SK-N-SH (cell line): ENCODE results near the gene MPPED2. TPM values are rescaled to one million over a fixed set of nuclear protein-coding genes. Genes with fewer than 3 reads are reported as not detected.

Experiments used
- CTCF ChIA-PET: fragments of 300-600, 350-600 bp; formaldehyde crosslinking; extraction: SDS; loops from one replicate; lab custom pipeline; 2021; lab: Yijun Ruan, JAX
- POLR2A ChIA-PET: fragments of 350-600 bp; sonication (Branson Sonifier 250); formaldehyde crosslinking; extraction: SDS; loops from one replicate; lab custom pipeline; 2020; ENCODE audit warnings: antibody characterized with exemption, inconsistent platforms; lab: Yijun Ruan, JAX
- DNase-seq: peaks from one replicate; pipeline ENCODE4 v3.0.0; 2012
- H2AFZ ChIP-seq: fragments of 200-600 bp; sonication (generic); 2 replicates; pipeline ENCODE4 v1.8.1; 2016; ENCODE audit warnings: antibody characterized with exemption, mild to moderate bottlenecking, low read depth
- H3F3A ChIP-seq: fragments of 200-600 bp; sonication (generic); replicated peaks from 2 replicates; pipeline ENCODE3; 2016; ENCODE audit warnings: antibody characterized with exemption, mild to moderate bottlenecking; ENCODE audit not compliant: insufficient read depth
- H3K27ac ChIP-seq, 2 experiments: fragments of 200-500 bp in 1 of 2; fragments of 200-600 bp in 1 of 2; sonication (Bioruptor generic) in 1 of 2; sonication (generic), shearing (Covaris generic) in 1 of 2; 2 replicates each; pipeline versions ENCODE4 v1.5.1 to v1.6.1; 2014 to 2016; ENCODE audit warnings: low read depth in 2 of 2, inconsistent platforms in 1 of 2, low read length in 1 of 2, mild to moderate bottlenecking in 1 of 2, mixed read lengths in 1 of 2
- H3K27me3 ChIP-seq: fragments of 200-600 bp; sonication (generic), shearing (Covaris generic); 2 replicates; pipeline ENCODE4 v1.6.1; 2016; ENCODE audit warnings: mixed run types; ENCODE audit not compliant: insufficient read depth
- H3K36me3 ChIP-seq, 2 experiments: fragments of 200-500 bp in 1 of 2; fragments of 200-600 bp in 1 of 2; sonication (Bioruptor generic) in 1 of 2; sonication (generic) in 1 of 2; replicated peaks in 1 of 2; 2 replicates each; pipeline versions ENCODE3 to v1.5.1; 2014 to 2016; ENCODE audit warnings: low read length in 1 of 2, mild to moderate bottlenecking in 1 of 2; ENCODE audit not compliant: insufficient read depth in 2 of 2, control insufficient read depth in 1 of 2
- H3K4me1 ChIP-seq, 2 experiments: fragments of 200-500 bp in 1 of 2; fragments of 200-600 bp in 1 of 2; sonication (Bioruptor generic) in 1 of 2; sonication (generic), shearing (Covaris generic) in 1 of 2; 2 replicates each; pipeline versions ENCODE4 v1.5.1 to v1.6.1; 2014 to 2016; ENCODE audit warnings: low read depth in 1 of 2, low read length in 1 of 2, mixed run types in 1 of 2; ENCODE audit not compliant: insufficient read depth in 2 of 2, control insufficient read depth in 1 of 2
- H3K4me2 ChIP-seq: fragments of 200-600 bp; sonication (generic), shearing (Covaris generic); 2 replicates; pipeline ENCODE4 v1.6.1; 2017; ENCODE audit warnings: mixed run types
- H3K4me3 ChIP-seq, 2 experiments: fragments of 200-500 bp in 1 of 2; fragments of 200-600 bp in 1 of 2; sonication (Bioruptor generic) in 1 of 2; sonication (generic), shearing (Covaris generic) in 1 of 2; 2 replicates each; pipeline versions ENCODE4 v1.5.1 to v1.8.1; 2014 to 2016; ENCODE audit warnings: low read depth in 2 of 2, inconsistent platforms in 1 of 2, low read length in 1 of 2, mild to moderate bottlenecking in 1 of 2, mixed read lengths in 1 of 2, moderate library complexity in 1 of 2
- H3K79me2 ChIP-seq: fragments of 200-600 bp; sonication (generic); 2 replicates; pipeline ENCODE4 v1.8.1; 2017; ENCODE audit warnings: mild to moderate bottlenecking; ENCODE audit not compliant: insufficient read depth
- H3K9ac ChIP-seq: fragments of 200-600 bp; sonication (generic); 2 replicates; pipeline ENCODE4 v1.6.1; 2017; ENCODE audit warnings: mixed run types
- H3K9me2 ChIP-seq: fragments of 200-600 bp; sonication (generic); 2 replicates; pipeline ENCODE4 v1.6.1; 2017; ENCODE audit warnings: mixed run types
- H3K9me3 ChIP-seq: fragments of 200-600 bp; sonication (generic); 2 replicates; pipeline ENCODE4 v1.6.1; 2017; ENCODE audit warnings: mixed run types, mild to moderate bottlenecking, moderate library complexity
- H4K20me1 ChIP-seq: fragments of 200-600 bp; sonication (generic); 2 replicates; pipeline ENCODE4 v1.6.1; 2017; ENCODE audit warnings: mild to moderate bottlenecking, mixed run types; ENCODE audit not compliant: insufficient read depth
- ELF1 ChIP-seq: IDR thresholded peaks from 2 replicates; pipeline ENCODE4 v1.4.0; 2012
- EP300 ChIP-seq, 2 experiments: IDR thresholded peaks; 2 replicates each; pipeline versions ENCODE4 v1.4.0 to v1.6.1; 2012; ENCODE audit warnings: borderline replicate concordance in 1 of 2, low read depth in 1 of 2, low read length in 1 of 2
- FOXJ3 ChIP-seq: sonication (generic); formaldehyde crosslinking; IDR thresholded peaks from 2 replicates; pipeline ENCODE4 v1.5.1; 2020; ENCODE audit warnings: mild to moderate bottlenecking, missing genetic modification reagents
- FOXM1 ChIP-seq: IDR thresholded peaks from 2 replicates; pipeline ENCODE4 v1.4.0; 2012; ENCODE audit warnings: low read depth, mild to moderate bottlenecking
- GABPA ChIP-seq: IDR thresholded peaks from 2 replicates; pipeline ENCODE4 v1.4.0; 2012; ENCODE audit warnings: low read depth, mild to moderate bottlenecking
- GATA2 ChIP-seq: sonication (generic); formaldehyde crosslinking; IDR thresholded peaks from 2 replicates; pipeline ENCODE4 v1.5.0; 2020; ENCODE audit warnings: mild to moderate bottlenecking, missing genetic modification reagents
- IRF3 ChIP-seq: fragments of 150-350 bp; IDR thresholded peaks from 2 replicates; pipeline ENCODE4 v1.6.1; 2016; ENCODE audit warnings: mild to moderate bottlenecking, low read depth, low read length
- JUND ChIP-seq: IDR thresholded peaks from 2 replicates; pipeline ENCODE4 v1.4.0; 2012
- MEF2A ChIP-seq: IDR thresholded peaks from 2 replicates; pipeline ENCODE4 v1.4.0; 2012; ENCODE audit warnings: low read depth, borderline replicate concordance
- NFIC ChIP-seq: IDR thresholded peaks from 2 replicates; pipeline ENCODE4 v1.4.0; 2012; ENCODE audit warnings: borderline replicate concordance
- NRF1 ChIP-seq: IDR thresholded peaks from 2 replicates; pipeline ENCODE4 v1.6.1; 2012; ENCODE audit warnings: low read depth, mild to moderate bottlenecking, low read length
- PBX3 ChIP-seq: IDR thresholded peaks from 2 replicates; pipeline ENCODE4; 2012
- RCOR1 ChIP-seq: fragments of 150-350 bp; IDR thresholded peaks from 2 replicates; pipeline ENCODE4 v1.6.1; 2017; ENCODE audit warnings: antibody characterized with exemption, low read length
- REST ChIP-seq: IDR thresholded peaks from 2 replicates; pipeline ENCODE4 v1.6.1; 2012; ENCODE audit warnings: mild to moderate bottlenecking, low read depth, low read length, moderate library complexity
- RXRA ChIP-seq: IDR thresholded peaks from 2 replicates; pipeline ENCODE4 v1.4.0; 2012; ENCODE audit warnings: low read depth, mild to moderate bottlenecking, borderline replicate concordance
- TAF1 ChIP-seq: IDR thresholded peaks from 2 replicates; pipeline ENCODE4 v1.6.1; 2012; ENCODE audit warnings: low read depth, mild to moderate bottlenecking, low read length, moderate library complexity, borderline replicate concordance
- TCF12 ChIP-seq: IDR thresholded peaks from 2 replicates; pipeline ENCODE4 v1.4.0; 2012
- USF1 ChIP-seq: IDR thresholded peaks from 2 replicates; pipeline ENCODE4 v1.4.0; 2012; ENCODE audit warnings: low read depth, borderline replicate concordance
- USF2 ChIP-seq: fragments of 150-350 bp; IDR thresholded peaks from 2 replicates; pipeline ENCODE4 v1.6.1; 2017; ENCODE audit warnings: antibody characterized with exemption, low read length, low read depth, borderline replicate concordance
- YY1 ChIP-seq: IDR thresholded peaks from 2 replicates; pipeline ENCODE4 v1.4.0; 2012; ENCODE audit warnings: low read depth, mild to moderate bottlenecking
- WGBS: methylation state at CpG from one replicate; pipeline ENCODE4 v1.1.6; 2017; ENCODE audit warnings: low lambda C conversion rate; 5-methylcytosine and 5-hydroxymethylcytosine counted together
- polyA plus RNA-seq, 3 experiments: library from polyadenylated mRNA; depleted of rRNA; stranded (reverse); fragments of >200 nt; gene quantifications; 2 replicates each; pipeline ENCODE4 v1.2.3, GENCODE V29; 2012

Gene MPPED2
- polyA plus RNA-seq, 1 of the 3 experiments (the other 2 are of a cell fraction), result 0.05 TPM

GRCh38 chr11:30594646-30595411 is 8.7 kb upstream of the MPPED2 start:
- Histone ChIP-seq H3K9me2 (no peaks in the 10 kb centered on the region), H4K20me1 (no peaks in the 10 kb centered on the region), H3K4me2 (no peak overlapping the region)
- no peak for DNase-seq
- TF ChIP-seq RCOR1, result no peak
- no peak for TF ChIP-seq GATA2 (CRISPR knock-in tag)
- TF ChIP-seq REST, result no peak
- no peak for TF ChIP-seq YY1
- no peak for TF ChIP-seq TAF1
- no peak for TF ChIP-seq JUND
- TF ChIP-seq FOXJ3 (CRISPR knock-in tag), result no peak
- TF ChIP-seq GABPA, result no peak
- no peak for TF ChIP-seq USF1
- TF ChIP-seq PBX3, result no peak
- TF ChIP-seq NRF1, result no peak
- TF ChIP-seq USF2, result no peak
- no peak for TF ChIP-seq TCF12
- no peak for TF ChIP-seq NFIC
- TF ChIP-seq FOXM1, result no peak
- TF ChIP-seq EP300 (IDR thresholded peaks at IDR 0.05; ENCODE audit: borderline replicate concordance in 1 of 2, low read depth in 1 of 2, low read length in 1 of 2), result no peak
- no peak for TF ChIP-seq MEF2A
- TF ChIP-seq IRF3, result no peak
- no peak for TF ChIP-seq ELF1
- no peak for TF ChIP-seq RXRA
- TF ChIP-seq, all 33 proteins: peak for 0
- no peaks in the 10 kb centered on the region for H3K9me3 ChIP-seq
- no peaks in the 10 kb centered on the region for H3K79me2 ChIP-seq
- H3K4me3 ChIP-seq, result no peak overlapping the region
- peaks cover 0 to 2% of the 10 kb centered on the region in 2 experiments; a peak in 1 of 4 replicates for H3K4me1 ChIP-seq
- WGBS, result 35% methylated on average over 8 of the region's 8 CpGs
- no peak overlapping the region for H3K27ac ChIP-seq
- no peaks in the 10 kb centered on the region for H3K36me3 ChIP-seq
- POLR2A ChIA-PET, result no interaction called here
- no peaks in the 10 kb centered on the region for H3K27me3 ChIP-seq
- H2AFZ ChIP-seq, result no peak overlapping the region
- H3F3A ChIP-seq, result no peaks in the 10 kb centered on the region
- H3K9ac ChIP-seq, result no peak overlapping the region
- CTCF ChIA-PET, result interaction anchor here (1.2 kb wide), 1 partner anchor 11 kb away, joined by 4 read pairs; no protein-coding TSS in a partner anchor
